CD4-positive, alpha-beta T cell treated with Interleukin-2 at 100 ng/mL for 4 hours (primary cell): ENCODE results near the gene OR10H2.
"Not testable (repeated sequence)": the region's sequence is repeated elsewhere in the genome, so short reads cannot be mapped to it uniquely, and the experiment has no call there.

ENCODE experiments used
- DNase-seq: peaks from one replicate; pipeline ENCODE4 v3.0.0-alpha.2; 2020; ENCODE audit warnings: low spot score

OR10H2 gene

GRCh38 chr19:15769586-15769985, 41.8 kb downstream of the OR10H2 start:
- DNase-seq: no peak

DNA sequence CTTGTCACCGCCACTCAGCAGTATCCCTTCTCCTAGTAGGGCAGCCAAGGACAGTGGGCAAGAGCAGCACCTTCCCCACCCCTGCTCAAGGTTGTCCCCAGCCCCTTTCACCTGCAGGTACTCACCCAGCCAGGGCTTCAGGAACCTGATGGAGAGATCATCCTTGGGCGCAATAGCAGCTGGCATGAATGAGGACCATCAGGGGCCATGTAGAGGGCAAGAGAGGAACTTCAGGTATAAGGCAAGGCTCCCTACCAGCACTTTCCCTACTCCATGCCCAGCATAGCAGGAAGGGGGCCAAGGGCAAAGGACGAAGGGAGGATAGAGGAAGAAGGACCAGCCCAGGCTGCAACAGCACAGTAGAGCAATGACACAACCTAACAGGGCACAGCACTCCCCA, 46.3 kb downstream of the OR10H2 start:
- DNase-seq: not testable (repeated sequence)

DNA sequence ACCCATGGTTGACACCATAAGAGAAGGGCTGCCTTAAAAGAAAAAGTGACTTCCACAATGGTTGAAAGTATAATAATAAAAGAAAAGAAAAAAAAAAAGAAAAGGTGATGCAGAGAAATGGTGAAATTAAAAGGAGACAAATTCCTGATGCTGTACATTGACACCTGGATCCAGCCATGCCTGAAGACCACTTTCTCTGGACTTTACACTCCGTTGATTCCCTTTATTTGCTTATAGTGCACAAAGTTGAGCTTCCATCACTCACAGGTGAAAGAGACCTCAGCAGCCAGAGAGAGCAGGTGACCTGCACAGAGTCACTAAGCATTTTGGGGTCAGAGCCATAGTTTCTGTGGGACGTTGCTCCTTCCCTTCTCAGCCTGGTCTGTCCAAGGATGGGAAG, 47.4 kb downstream of the OR10H2 start:
- no peak for DNase-seq

DNA sequence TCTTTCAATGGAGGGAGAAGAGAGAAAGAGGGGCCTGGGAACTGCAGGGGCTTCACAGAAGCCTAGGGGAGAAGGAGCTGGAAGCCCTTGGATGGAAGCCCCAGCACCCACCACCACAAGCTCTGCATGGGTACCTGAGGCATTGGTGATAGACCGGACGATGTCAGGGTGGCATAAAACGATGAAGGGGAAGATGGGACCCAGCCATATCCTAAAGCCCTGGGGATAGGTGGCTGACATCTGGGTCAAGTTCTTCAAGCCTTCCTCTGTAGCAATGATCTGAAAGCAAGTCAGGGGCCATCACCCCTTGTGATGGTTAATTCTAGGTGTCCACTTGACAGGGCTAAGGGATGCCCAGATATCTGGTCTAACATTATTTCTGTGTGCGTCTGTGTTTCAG, 48.4 kb downstream of the OR10H2 start:
- DNase-seq: no peak

- no peak for DNase-seq
Measured at GRCh38 chr19:15776991-15777970, 49.5 kb downstream of the OR10H2 start.
